Sigmoid colon (tissue), 4 donors: ENCODE measurements around the gene WNT3A.

Experiments used
- CTCF ChIP-seq, 4 experiments: fragments of 450-650 bp in 3 of 4; fragments of 200-600 bp in 1 of 4; IDR thresholded peaks; one replicate each; pipeline ENCODE4 v1.5.1; 2016 to 2019; ENCODE audit warnings: antibody characterized with exemption in 4 of 4, mild to moderate bottlenecking in 3 of 4, moderate library complexity in 2 of 4
- EP300 ChIP-seq, 4 donors: sonication (generic); formaldehyde crosslinking; IDR thresholded peaks; one replicate each; pipeline ENCODE4 v1.6.1; 2017; ENCODE audit warnings: antibody characterized with exemption in 4 of 4
- POLR2A ChIP-seq, 2 donors: fragments of 450-650 bp; IDR thresholded peaks; one replicate each; pipeline ENCODE4 v1.6.1; 2016; ENCODE audit warnings: antibody characterized with exemption in 2 of 2, mild to moderate bottlenecking in 2 of 2, moderate library complexity in 2 of 2
- POLR2AphosphoS5 ChIP-seq, 4 donors: sonication (generic); formaldehyde crosslinking; IDR thresholded peaks; one replicate each; pipeline ENCODE4 v1.6.1; 2017; ENCODE audit warnings: antibody characterized with exemption in 4 of 4

- TF ChIP-seq EP300 (IDR thresholded peaks at IDR 0.05) (no peak), CTCF (IDR thresholded peaks at IDR 0.05) (no peak), POLR2A (IDR thresholded peaks at IDR 0.05) (no peak), POLR2AphosphoS5 (IDR thresholded peaks at IDR 0.05) (no peak)
Measured at GRCh38 chr1:228101614-228101993, 94.8 kb downstream of the WNT3A start.
